ENCODE measurements around the gene DDAH1.

DDAH1 gene

GRCh38 chr1:85295654-85296053 is 169.3 kb downstream of the DDAH1 start:
- no peak for DNase-seq

- no peak for DNase-seq
Observed at GRCh38 chr1:85295006-85295431, 169.9 kb downstream of the DDAH1 start.

- DNase-seq = no peak
Observed at GRCh38 chr1:85290826-85291225, 174.1 kb downstream of the DDAH1 start.

GRCh38 chr1:85289848-85290335 is 175.1 kb downstream of the DDAH1 start:
- DNase-seq = no peak

GRCh38 chr1:85289207-85289847 is 175.6 kb downstream of the DDAH1 start:
- DNase-seq = peak; percentile 4

- no peak for DNase-seq
Observed at GRCh38 chr1:85284202-85284601, 180.8 kb downstream of the DDAH1 start.

- no peak for DNase-seq
Observed at GRCh38 chr1:85283475-85284199, 181.3 kb downstream of the DDAH1 start.

GRCh38 chr1:85282424-85282823 is 182.5 kb downstream of the DDAH1 start:
- DNase-seq = no peak

- no peak for DNase-seq
Observed at GRCh38 chr1:85280636-85281035, 184.3 kb downstream of the DDAH1 start.

GRCh38 chr1:85279458-85280080 is 185.4 kb downstream of the DDAH1 start:
- no peak for DNase-seq

- DNase-seq = peak; percentile 33
Observed at GRCh38 chr1:85278853-85279314, 186.1 kb downstream of the DDAH1 start.

- no peak for DNase-seq
Observed at GRCh38 chr1:85277802-85278201, 187.2 kb downstream of the DDAH1 start.

- no peak for DNase-seq
Observed at GRCh38 chr1:85276978-85277639, 187.8 kb downstream of the DDAH1 start.

GRCh38 chr1:85276215-85276977 is 188.6 kb downstream of the DDAH1 start, which contains the start of gene BCL10:
Gene BCL10 (minus strand): TSS chr1:85276632. CDS start chr1:85276352, 280 bp downstream.
- DNase-seq = peak; percentile 99

- no peak for DNase-seq
Observed at GRCh38 chr1:85275701-85276214, 189.2 kb downstream of the DDAH1 start.

GRCh38 chr1:85274969-85275453 is 189.9 kb downstream of the DDAH1 start:
- no peak for DNase-seq

- DNase-seq = no peak
Observed at GRCh38 chr1:85273397-85273796, 191.6 kb downstream of the DDAH1 start.

GRCh38 chr1:85268801-85269585 is 196.0 kb downstream of the DDAH1 start:
- no peak for DNase-seq
